Smooth muscle cell (in vitro differentiated cells): ENCODE results near the gene PDE2A. TPM values are rescaled to one million over a fixed set of nuclear protein-coding genes. Genes with fewer than 3 reads are reported as not detected.

Experiments
- DNase-seq: peaks from one replicate; lab custom pipeline; 2025; ENCODE audit not compliant: unreplicated experiment; lab: John Stamatoyannopoulos, UW
- H2AFZ ChIP-seq: fragments of 200-600 bp; sonication (generic); 2 replicates; pipeline ENCODE4 v1.6.0; 2016; ENCODE audit warnings: antibody characterized with exemption, low read depth, mild to moderate bottlenecking
- H3F3A ChIP-seq: fragments of 200-600 bp; sonication (generic); 2 replicates; pipeline ENCODE4 v1.6.0; 2017; ENCODE audit warnings: antibody characterized with exemption, low read depth
- H3K27ac ChIP-seq: fragments of 200-600 bp; sonication (generic); 2 replicates; pipeline ENCODE4 v1.5.1; 2016; ENCODE audit warnings: low read depth, mild to moderate bottlenecking
- H3K27me3 ChIP-seq: fragments of 200-600 bp; sonication (generic); 2 replicates; pipeline ENCODE4 v1.6.1; 2016; ENCODE audit warnings: low read depth, mild to moderate bottlenecking
- H3K36me3 ChIP-seq: fragments of 200-600 bp; sonication (generic); 2 replicates; pipeline ENCODE4 v1.5.1; 2016; ENCODE audit warnings: low read depth
- H3K4me1 ChIP-seq: fragments of 200-600 bp; sonication (generic); 2 replicates; pipeline ENCODE4 v1.5.1; 2016; ENCODE audit warnings: low read depth
- H3K4me2 ChIP-seq: fragments of 200-600 bp; sonication (generic); 2 replicates; pipeline ENCODE4 v1.6.0; 2016; ENCODE audit warnings: mild to moderate bottlenecking
- H3K4me3 ChIP-seq: fragments of 200-600 bp; sonication (generic); 2 replicates; pipeline ENCODE4 v1.5.1; 2016; ENCODE audit warnings: mild to moderate bottlenecking
- H3K79me2 ChIP-seq: fragments of 200-600 bp; sonication (generic); 2 replicates; pipeline ENCODE4 v1.6.0; 2016; ENCODE audit warnings: low read depth, mild to moderate bottlenecking
- H3K9ac ChIP-seq: fragments of 200-600 bp; sonication (generic); 2 replicates; pipeline ENCODE4 v1.6.0; 2016; ENCODE audit warnings: low read depth
- H3K9me3 ChIP-seq: fragments of 200-600 bp; sonication (generic); replicated peaks from 2 replicates; pipeline ENCODE4 v1.5.1; 2016; ENCODE audit warnings: low read depth
- H4K20me1 ChIP-seq: fragments of 200-600 bp; sonication (generic); 2 replicates; pipeline ENCODE4 v1.6.0; 2016; ENCODE audit warnings: low read depth
- CTCF ChIP-seq: fragments of 200-600 bp; sonication (generic); IDR thresholded peaks from 2 replicates; pipeline ENCODE4 v1.5.1; 2017; ENCODE audit warnings: borderline replicate concordance, mild to moderate bottlenecking, antibody characterized with exemption; ENCODE audit not compliant: insufficient read depth, poor library complexity, severe bottlenecking
- WGBS: methylation state at CpG from one replicate; pipeline ENCODE4 v1.1.7; 2016; ENCODE audit warnings: low lambda C conversion rate; 5-methylcytosine and 5-hydroxymethylcytosine counted together
- polyA plus RNA-seq: library from polyadenylated mRNA; unstranded; fragments of >200 nt; fragmentation: Nextera tagmentation; extraction: Ambion mirVana; gene quantifications from 2 replicates; pipeline ENCODE4 v1.2.1, GENCODE V29; 2016
- total RNA-seq: library from RNA; depleted of rRNA; stranded (reverse); fragments of >200 nt; gene quantifications from 2 replicates; pipeline ENCODE4 v1.2.3, GENCODE V29; 2014

Gene PDE2A
- total and polyA plus RNA-seq, 2 experiments from 2014 or later, result 1.0 TPM; not detected in 1

GRCh38 chr11:72652873-72653630 is 21.2 kb downstream of the PDE2A start:
- no peaks in the 10 kb centered on the region for H3F3A ChIP-seq
- peaks cover 10% of the 10 kb centered on the region for H3K27me3 ChIP-seq
- no peak overlapping the region for H3K4me2 ChIP-seq
- no peaks in the 10 kb centered on the region for H3K79me2 ChIP-seq
- H3K9me3 ChIP-seq, result no peaks in the 10 kb centered on the region
- no peak overlapping the region for H3K27ac ChIP-seq
- H3K4me1 ChIP-seq, result peaks cover 5% of the 10 kb centered on the region
- H2AFZ ChIP-seq, result no peak overlapping the region
- TF ChIP-seq CTCF, result no peak
- 56% methylated on average over 13 of the region's 13 CpGs for WGBS
- H3K4me3 ChIP-seq, result no peak overlapping the region
- no peaks in the 10 kb centered on the region for H4K20me1 ChIP-seq
- no peak for DNase-seq
- H3K9ac ChIP-seq, result no peak overlapping the region
- no peaks in the 10 kb centered on the region for H3K36me3 ChIP-seq

GRCh38 chr11:72652133-72652532 is 22.1 kb downstream of the PDE2A start:
- Histone ChIP-seq H2AFZ (no peak overlapping the region), H3K9me3 (no peaks in the 10 kb centered on the region), H3K4me2 (no peak overlapping the region), H3K27ac (no peak overlapping the region), H3K36me3 (no peaks in the 10 kb centered on the region), H4K20me1 (no peaks in the 10 kb centered on the region), H3K9ac (no peak overlapping the region), H3K4me3 (no peak overlapping the region), H3K79me2 (no peaks in the 10 kb centered on the region), H3F3A (no peaks in the 10 kb centered on the region), H3K4me1 (peaks cover 5% of the 10 kb centered on the region), H3K27me3 (peaks cover 10% of the 10 kb centered on the region)
- no peak for DNase-seq
- no peak for TF ChIP-seq CTCF

- Histone ChIP-seq H2AFZ (no peak overlapping the region), H3K79me2 (no peaks in the 10 kb centered on the region), H3K4me1 (no peaks in the 10 kb centered on the region), H3K4me2 (no peak overlapping the region), H3K27me3 (peaks cover 10% of the 10 kb centered on the region), H3K36me3 (no peaks in the 10 kb centered on the region), H3F3A (no peaks in the 10 kb centered on the region), H3K27ac (no peak overlapping the region), H3K4me3 (no peak overlapping the region), H3K9me3 (no peaks in the 10 kb centered on the region), H4K20me1 (no peaks in the 10 kb centered on the region), H3K9ac (no peak overlapping the region)
- DNase-seq, result no peak
- TF ChIP-seq CTCF, result no peak
- WGBS, result 81% methylated on average over 5 of the region's 5 CpGs
Measured at GRCh38 chr11:72649215-72649976, 24.8 kb downstream of the PDE2A start.
